Kidney (tissue), 14 donors: ENCODE results near the gene GDA. TPM values are rescaled to one million over a fixed set of nuclear protein-coding genes. Genes with fewer than 3 reads are reported as not detected.
"Not testable (repeated sequence)": the region's sequence is repeated elsewhere in the genome, so short reads cannot be mapped to it uniquely, and the experiment has no call there.

Experiments
- DNase-seq, 5 donors: peaks; one replicate each; pipeline ENCODE4 v3.0.0-alpha.2; 2013 to 2020
- FAIRE-seq: peaks from 2 replicates; lab custom pipeline; 2012; peaks lifted over from hg19 to GRCh38; lab: Jason Lieb, UNC
- H3K27ac ChIP-seq, 2 donors: one replicate each; pipeline ENCODE4 v1.7.0; 2013; ENCODE audit warnings: low read depth in 2 of 2, low read length in 2 of 2, inconsistent platforms in 1 of 2
- H3K27me3 ChIP-seq: one replicate; pipeline ENCODE4 v1.7.1; 2013; ENCODE audit warnings: low read length, inconsistent platforms; ENCODE audit not compliant: control insufficient read depth, insufficient read depth
- H3K36me3 ChIP-seq, 3 donors: one replicate each; pipeline versions ENCODE4 v1.7.0 to v1.7.1; 2013; ENCODE audit warnings: low read length in 3 of 3, control low read depth in 1 of 3, inconsistent platforms in 1 of 3; ENCODE audit not compliant: insufficient read depth in 3 of 3, control insufficient read depth in 2 of 3
- H3K4me1 ChIP-seq, 3 donors: one replicate each; pipeline versions ENCODE4 v1.7.0 to v1.7.1; 2013; ENCODE audit warnings: low read length in 3 of 3, inconsistent platforms in 1 of 3, low read depth in 1 of 3; ENCODE audit not compliant: control insufficient read depth in 2 of 3, insufficient read depth in 2 of 3
- H3K4me3 ChIP-seq, 3 donors: one replicate each; pipeline versions ENCODE4 v1.7.0 to v1.8.1; 2013; ENCODE audit warnings: low read length in 3 of 3, control low read depth in 1 of 3, inconsistent platforms in 1 of 3
- H3K9ac ChIP-seq, 3 donors: one replicate each; pipeline versions ENCODE4 v1.7.0 to v1.7.1; 2013; ENCODE audit warnings: low read length in 3 of 3, control low read depth in 1 of 3, inconsistent platforms in 1 of 3
- H3K9me3 ChIP-seq, 3 donors: one replicate each; pipeline versions ENCODE4 v1.7.0 to v1.7.1; 2013; ENCODE audit warnings: low read length in 3 of 3, control low read depth in 1 of 3, inconsistent platforms in 1 of 3; ENCODE audit not compliant: control insufficient read depth in 2 of 3, insufficient read depth in 1 of 3
- CTCF ChIP-seq: IDR thresholded peaks from 3 replicates; pipeline ENCODE4 v1.5.1; 2012; ENCODE audit warnings: mild to moderate bottlenecking, moderate library complexity, borderline replicate concordance; ENCODE audit not compliant: insufficient read depth; ENCODE audit errors: extremely low read depth
- intact Hi-C: fragments of 100-400 bp; cut with DNase I; formaldehyde crosslinking; loops from one replicate; pipeline ENCODE4 v1.11.1; 2022
- polyA plus RNA-seq: library from polyadenylated mRNA; stranded (reverse); fragments of 350-450 nt; fragmentation: Illumina TruSeq; extraction: RNeasy Lipid Tissue Mini Kit (QIAGEN cat#74804); gene quantifications from one replicate; pipeline ENCODE4 v1.2.3, GENCODE V29; 2014; ENCODE audit warnings: low read depth, low replicate concordance; ENCODE audit not compliant: insufficient read depth
- total RNA-seq: library from RNA; stranded (reverse); fragmentation: NEBNext Ultra II Directional; extraction: Animal tissue kit (Norgen Biotek cat#: 25700); gene quantifications from one replicate; pipeline ENCODE4 v1.2.1, GENCODE V29; 2021
- donor health status: control.
- donor health status: control.
- donor health status: control.
- donor health status: control.
- donor health status: control.
- donor health status: DM: yes; HTN: yes; CAD: no.
- donor health status: Normal renal cell carcinoma (clear cell type).

GDA gene
- total and polyA plus RNA-seq, 2 donors from 2014 or later: 31.4 to 88.1 TPM

GRCh38 chr9:72268961-72269360, 119.7 kb downstream of the GDA start:
- H3K36me3 ChIP-seq: no peaks in the 10 kb centered on the region
- DNase-seq: no peak
- TF ChIP-seq CTCF: no peak
- H3K27ac ChIP-seq: no peak overlapping the region
- intact Hi-C loops: no loop called here
- no peaks in the 10 kb centered on the region for H3K9me3 ChIP-seq
- no peaks in the 10 kb centered on the region for H3K27me3 ChIP-seq
- no peaks in the 10 kb centered on the region for H3K4me1 ChIP-seq
- no peak overlapping the region for H3K9ac ChIP-seq
- H3K4me3 ChIP-seq: no peak overlapping the region
- no peak for FAIRE-seq

- not testable (repeated sequence) for DNase-seq, H3K4me1 ChIP-seq, H3K9me3 ChIP-seq, H3K4me3 ChIP-seq, H3K27me3 ChIP-seq, H3K9ac ChIP-seq, H3K36me3 ChIP-seq, FAIRE-seq, H3K27ac ChIP-seq
- intact Hi-C loops: loop anchor here (5.0 kb wide), 1 partner anchor 233 kb away; no protein-coding TSS in a partner anchor
Observed at GRCh38 chr9:72270359-72270758, 121.1 kb downstream of the GDA start.

GRCh38 chr9:72271613-72272478, 122.6 kb downstream of the GDA start:
- no peak overlapping the region for H3K4me3 ChIP-seq
- TF ChIP-seq CTCF: peak; percentile 77
- no peak overlapping the region for H3K27ac ChIP-seq
- H3K9ac ChIP-seq: no peak overlapping the region
- no peaks in the 10 kb centered on the region for H3K36me3 ChIP-seq
- no peaks in the 10 kb centered on the region for H3K9me3 ChIP-seq
- peak; percentile 96 for FAIRE-seq
- DNase-seq: peak in 4 of 5 donors; percentile 57 to 78 (median 66)
- no peaks in the 10 kb centered on the region for H3K4me1 ChIP-seq
- intact Hi-C loops: loop anchor here (5.0 kb wide), 1 partner anchor 235 kb away; no protein-coding TSS in a partner anchor
- no peaks in the 10 kb centered on the region for H3K27me3 ChIP-seq

GRCh38 chr9:72274441-72274840, 125.2 kb downstream of the GDA start:
- no peaks in the 10 kb centered on the region for H3K27me3 ChIP-seq
- no peak for DNase-seq
- intact Hi-C loops: loop anchor here (5.0 kb wide), 1 partner anchor 237 kb away; no protein-coding TSS in a partner anchor

More at GRCh38 chr9:72274441-72274840, 125.2 kb downstream of the GDA start:
- TF ChIP-seq CTCF: no peak
- H3K36me3 ChIP-seq: no peaks in the 10 kb centered on the region
- H3K27ac ChIP-seq: no peak overlapping the region
- H3K4me1 ChIP-seq: no peaks in the 10 kb centered on the region
- H3K9ac ChIP-seq: no peak overlapping the region
- H3K4me3 ChIP-seq: no peak overlapping the region
- FAIRE-seq: no peak
- H3K9me3 ChIP-seq: no peaks in the 10 kb centered on the region
